ENCODE data around the gene CDK15. TPM values are rescaled to one million over a fixed set of nuclear protein-coding genes. Genes with fewer than 3 reads are reported as not detected.
"Not testable (repeated sequence)": the region's sequence is repeated elsewhere in the genome, so short reads cannot be mapped to it uniquely, and the experiment has no call there.

CDK15 gene
- total and polyA plus RNA-seq, 9 of the 15 experiments (the other 6 are each of a cell fraction or from before 2014, with no cell fraction given), result not detected

DNA sequence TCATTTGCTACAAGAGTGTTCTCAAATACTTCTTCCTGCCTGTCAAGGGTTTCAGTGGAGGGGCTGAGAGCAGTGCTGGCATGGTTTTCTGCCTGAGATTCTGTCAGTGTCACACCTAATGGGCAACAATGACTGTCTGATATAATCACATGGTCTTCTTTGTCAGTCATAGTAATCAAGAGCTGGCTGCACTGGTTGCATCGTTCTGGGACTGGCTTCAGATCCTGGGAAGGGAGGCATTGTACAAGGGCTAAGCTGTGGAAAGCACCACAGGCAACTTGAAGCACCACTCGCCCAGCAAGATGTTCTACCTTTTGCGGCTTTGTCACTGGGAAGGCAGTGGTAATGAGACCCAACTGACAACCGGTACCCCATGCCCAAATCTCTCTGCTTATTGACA is 45.2 kb upstream of the CDK15 start:
- no peak for TF ChIP-seq DPF2 (IDR thresholded peaks at IDR 0.05)
- no peak overlapping the region for H3K9ac ChIP-seq (ENCODE audit: insufficient read depth in 1 of 2, low read depth in 2 of 2, low read length in 2 of 2)
- H3K27ac ChIP-seq (ENCODE audit: extremely low read depth, low read depth, low read length), result no peak overlapping the region
- FAIRE-seq (no peak), DNase-seq (ENCODE audit: extremely low read depth in 1 of 4, low spot score in 3 of 4) (no peak), ATAC-seq (no peak)
- intact Hi-C loops (cut with micrococcal nuclease) (no loop called here), in situ Hi-C loops (cut with MboI) (no loop called here)
- no peaks in the 10 kb centered on the region for H3K27me3 ChIP-seq (ENCODE audit: control insufficient read depth in 2 of 2, insufficient read depth in 2 of 2, low read length in 2 of 2)
- no TSS peak for BruUV-seq (replicated peaks)
- H2AFZ ChIP-seq (ENCODE audit: low read depth, low read length), result no peak overlapping the region
- H3K9me1 ChIP-seq (ENCODE audit: control insufficient read depth, insufficient read depth, low read length), result no peaks in the 10 kb centered on the region
- 94% methylated on average over 3 of the region's 4 CpGs for WGBS (ENCODE audit: insufficient coverage, low coverage, missing lambda C conversion rate)
- no peaks in the 10 kb centered on the region for H3K9me3 ChIP-seq (replicated peaks; ENCODE audit: control insufficient read depth, insufficient read depth, low read depth, low read length)
- H4K20me1 ChIP-seq (replicated peaks; ENCODE audit: control insufficient read depth, insufficient read depth, low read length), result no peaks in the 10 kb centered on the region
- ChIA-PET POLR2A (no interaction called here), CTCF (ENCODE audit: low intra/inter-chr PET ratio) (no interaction called here)
- H3K4me1 ChIP-seq (replicated peaks in 1 of 2; ENCODE audit: control insufficient read depth in 2 of 2, insufficient read depth in 2 of 2, low read length in 2 of 2), result no peaks in the 10 kb centered on the region; a peak in 1 of 5 replicates
- H3K4me2 ChIP-seq (ENCODE audit: insufficient read depth, low read length), result no peak overlapping the region
- no peak overlapping the region for H3K4me3 ChIP-seq
- no peaks in the 10 kb centered on the region for H3K79me2 ChIP-seq (ENCODE audit: control insufficient read depth, insufficient read depth, low read length)
- peaks cover 30% of the 10 kb centered on the region; the same call in 2 of the 3 replicates for H3K36me3 ChIP-seq (ENCODE audit: control insufficient read depth, insufficient read depth, low read length)

DNA sequence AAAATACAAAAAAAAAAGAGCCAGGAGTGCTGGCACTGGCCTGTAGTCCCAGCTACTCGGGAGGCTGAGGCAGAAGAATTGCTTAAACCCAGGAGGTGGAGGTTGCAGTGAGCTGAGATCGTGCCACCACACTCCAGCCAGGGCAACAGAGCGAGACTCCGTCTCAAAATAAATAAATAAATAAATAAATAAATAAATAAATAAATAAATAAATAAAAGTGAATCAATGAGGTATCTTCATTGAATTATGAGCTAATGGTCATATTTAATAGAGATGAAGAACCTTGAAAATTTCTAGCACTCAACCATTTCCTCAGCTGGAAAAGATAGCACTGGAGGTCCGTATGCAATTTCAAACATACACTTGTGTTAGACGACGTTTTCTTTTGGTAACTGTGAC is 41.9 kb upstream of the CDK15 start:
- H4K20me1 ChIP-seq (replicated peaks; ENCODE audit: control insufficient read depth, insufficient read depth, low read length); H3K79me2 ChIP-seq (ENCODE audit: control insufficient read depth, insufficient read depth, low read length); POLR2A ChIA-PET; H3K27me3 ChIP-seq (ENCODE audit: control insufficient read depth in 2 of 2, insufficient read depth in 2 of 2, low read length in 2 of 2); in situ Hi-C loops (cut with MboI); intact Hi-C loops (cut with micrococcal nuclease); ATAC-seq; H3K9ac ChIP-seq (ENCODE audit: insufficient read depth in 1 of 2, low read depth in 2 of 2, low read length in 2 of 2); H3K9me3 ChIP-seq (replicated peaks; ENCODE audit: control insufficient read depth, insufficient read depth, low read depth, low read length); DNase-seq (ENCODE audit: extremely low read depth in 1 of 4, low spot score in 3 of 4); FAIRE-seq; H3K4me2 ChIP-seq (ENCODE audit: insufficient read depth, low read length); CTCF ChIA-PET (ENCODE audit: low intra/inter-chr PET ratio); BruUV-seq (replicated peaks); H3K4me3 ChIP-seq; H3K4me1 ChIP-seq (replicated peaks in 1 of 2; ENCODE audit: control insufficient read depth in 2 of 2, insufficient read depth in 2 of 2, low read length in 2 of 2); H3K9me1 ChIP-seq (ENCODE audit: control insufficient read depth, insufficient read depth, low read length); H3K27ac ChIP-seq (ENCODE audit: extremely low read depth, low read depth, low read length); H2AFZ ChIP-seq (ENCODE audit: low read depth, low read length): not testable (repeated sequence)
- H3K36me3 ChIP-seq (ENCODE audit: control insufficient read depth, insufficient read depth, low read length), result peaks cover 21% of the 10 kb centered on the region; the same call in 2 of the 3 replicates
- WGBS (ENCODE audit: insufficient coverage, low coverage, missing lambda C conversion rate), result 90% methylated on average over 7 of the region's 7 CpGs

Measured in K562 (cell line).